NCI-H2227 (cell line): ENCODE data around the gene AVPR1A.

Source experiments
- DNase-seq: peaks from one replicate; lab custom pipeline; 2025; ENCODE audit not compliant: unreplicated experiment; lab: John Stamatoyannopoulos, UW

Gene AVPR1A

GRCh38 chr12:63095369-63095980, 55.5 kb downstream of the AVPR1A start:
- DNase-seq, result no peak

- DNase-seq, result no peak
Measured at GRCh38 chr12:63093711-63094110, 57.3 kb downstream of the AVPR1A start.

- DNase-seq, result no peak
Measured at GRCh38 chr12:63093084-63093483, 57.9 kb downstream of the AVPR1A start.
